IPS-18a (cell line): ENCODE data around the gene DYNC2I2.
A peak's percentile ranks its signal among the peaks of the same experiment; 100 is the strongest.
"Not testable (repeated sequence)": the region's sequence is repeated elsewhere in the genome, so short reads cannot be mapped to it uniquely, and the experiment has no call there.

Source experiments
- H3K27ac ChIP-seq: one replicate; pipeline ENCODE4 v1.5.1; 2013; ENCODE audit warnings: low read length
- H3K27me3 ChIP-seq: one replicate; pipeline ENCODE4 v1.6.1; 2013; ENCODE audit warnings: mild to moderate bottlenecking, low read length; ENCODE audit not compliant: control insufficient read depth, insufficient read depth
- H3K36me3 ChIP-seq: one replicate; pipeline ENCODE4 v1.6.1; 2013; ENCODE audit warnings: low read depth, low read length; ENCODE audit not compliant: control insufficient read depth
- H3K4me1 ChIP-seq: one replicate; pipeline ENCODE4 v1.6.1; 2013; ENCODE audit warnings: low read depth, low read length; ENCODE audit not compliant: control insufficient read depth
- H3K4me3 ChIP-seq: one replicate; pipeline ENCODE4 v1.5.1; 2013; ENCODE audit warnings: low read length
- H3K9ac ChIP-seq: one replicate; pipeline ENCODE4 v1.6.1; 2013; ENCODE audit warnings: mild to moderate bottlenecking, low read length, moderate library complexity
- H3K9me3 ChIP-seq: one replicate; pipeline ENCODE4 v1.6.1; 2013; ENCODE audit warnings: low read depth, low read length; ENCODE audit not compliant: control insufficient read depth

Gene DYNC2I2

GRCh38 chr9:128656416-128657343 is at the start of gene DYNC2I2:
Gene DYNC2I2, minus strand, starts transcription at chr9:128656847. Its CDS starts 121 bp downstream, at chr9:128656726.
- Histone ChIP-seq H3K9me3 (no peaks in the 10 kb centered on the region), H3K27ac (peak within 1 kb of the TSS; percentile 99), H3K4me1 (no peaks in the 10 kb centered on the region), H3K36me3 (no peaks in the 10 kb centered on the region), H3K4me3 (peak within 1 kb of the TSS; percentile 63), H3K27me3 (no peaks in the 10 kb centered on the region), H3K9ac (peak within 1 kb of the TSS; percentile 94)

DNA sequence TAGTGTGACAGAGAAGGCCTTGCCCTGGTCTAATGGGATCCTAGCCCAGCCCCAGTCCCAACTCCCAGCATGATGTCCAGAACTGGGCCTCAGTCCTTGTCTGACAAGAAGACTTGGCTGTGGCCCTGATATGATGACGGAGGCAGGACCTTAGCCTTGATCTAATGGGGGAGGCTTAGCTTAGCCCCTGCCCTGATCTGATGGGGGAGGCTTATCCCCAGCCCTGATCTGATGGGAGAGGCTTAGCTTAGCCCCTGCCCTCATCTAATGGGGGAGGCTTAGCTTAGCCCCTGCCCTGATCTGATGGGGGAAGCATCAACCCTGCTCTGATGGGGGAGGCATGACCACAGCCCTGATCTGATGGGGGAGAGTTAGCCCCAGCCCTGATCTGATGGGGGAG is 49.4 kb upstream of the DYNC2I2 start:
- Histone ChIP-seq H3K4me1 (no peaks in the 10 kb centered on the region), H3K9me3 (no peaks in the 10 kb centered on the region), H3K36me3 (peaks cover 5% of the 10 kb centered on the region), H3K4me3 (no peak overlapping the region), H3K27ac (no peak overlapping the region), H3K27me3 (no peaks in the 10 kb centered on the region), H3K9ac (no peak overlapping the region)

DNA sequence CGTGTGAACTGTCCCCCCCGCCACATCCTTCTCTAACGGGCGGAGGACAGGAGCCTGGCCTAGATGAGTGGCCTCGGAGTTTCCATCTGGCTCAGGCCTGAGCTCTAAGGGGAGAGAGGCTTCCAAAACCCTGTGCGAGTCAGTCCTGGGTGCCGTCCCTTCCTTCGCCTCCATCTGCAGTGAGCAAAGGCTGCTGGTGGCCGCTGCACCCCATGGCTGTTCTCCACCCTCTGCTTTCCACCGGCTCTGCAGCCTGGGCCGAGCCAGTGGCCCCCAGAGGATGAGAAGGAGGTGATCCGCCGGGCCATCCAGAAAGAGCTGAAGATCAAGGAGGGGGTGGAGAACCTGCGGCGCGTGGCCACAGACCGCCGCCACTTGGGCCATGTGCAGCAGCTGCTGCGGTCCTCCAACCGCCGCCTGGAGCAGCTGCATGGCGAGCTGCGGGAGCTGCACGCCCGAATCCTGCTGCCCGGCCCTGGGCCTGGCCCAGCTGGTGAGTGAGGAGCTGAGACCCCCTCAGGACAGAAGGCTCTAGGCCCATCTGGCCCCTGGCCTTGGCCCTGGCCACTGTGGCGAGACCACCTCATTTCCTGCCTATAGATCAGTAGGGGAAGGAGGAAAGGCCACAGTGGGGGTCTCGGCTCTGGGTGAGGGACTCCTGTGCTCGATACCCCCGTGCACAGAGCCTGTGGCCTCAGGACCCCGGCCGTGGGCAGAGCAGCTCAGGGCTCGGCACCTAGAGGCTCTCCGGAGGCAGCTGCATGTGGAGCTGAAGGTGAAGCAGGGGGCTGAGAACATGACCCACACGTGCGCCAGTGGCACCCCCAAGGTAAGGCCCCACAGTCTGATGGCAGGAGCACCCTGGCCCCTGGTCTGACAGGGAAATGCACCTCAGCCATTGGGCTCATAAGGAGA is 48.7 kb upstream of the DYNC2I2 start:
- H3K9me3 ChIP-seq: no peaks in the 10 kb centered on the region
- no peak overlapping the region for H3K27ac ChIP-seq

DNA sequence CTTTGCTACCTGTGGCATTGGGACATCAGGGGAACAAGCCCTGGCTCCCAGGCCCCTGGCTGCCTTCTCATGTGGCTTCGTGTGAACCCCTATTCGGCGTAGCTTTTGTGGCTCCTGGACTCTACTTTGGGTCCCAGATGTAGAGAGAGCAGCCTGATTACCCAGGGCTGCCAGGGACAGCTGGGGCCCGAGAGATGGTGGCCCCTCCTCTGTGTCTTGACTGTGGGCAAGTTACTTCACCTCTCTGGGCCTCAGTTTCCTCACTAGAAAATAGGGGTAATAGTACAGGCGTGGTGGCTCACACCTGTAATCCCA is 47.7 kb upstream of the DYNC2I2 start:
- no peak overlapping the region for H3K27ac ChIP-seq
- no peaks in the 10 kb centered on the region for H3K4me1 ChIP-seq
- H3K9me3 ChIP-seq: no peaks in the 10 kb centered on the region
- H3K36me3 ChIP-seq: peaks cover 5% of the 10 kb centered on the region
- H3K4me3 ChIP-seq: no peak overlapping the region
- H3K27me3 ChIP-seq: no peaks in the 10 kb centered on the region
- no peak overlapping the region for H3K9ac ChIP-seq

More for the DNA sequence above, 48.7 kb upstream of the DYNC2I2 start:
- Histone ChIP-seq H3K9ac (no peak overlapping the region), H3K4me3 (no peak overlapping the region), H3K4me1 (no peaks in the 10 kb centered on the region), H3K36me3 (peaks cover 5% of the 10 kb centered on the region), H3K27me3 (no peaks in the 10 kb centered on the region)

- Histone ChIP-seq H3K9me3 (no peaks in the 10 kb centered on the region), H3K36me3 (peaks cover 5% of the 10 kb centered on the region), H3K4me3 (peak overlapping the region; percentile 66), H3K27me3 (no peaks in the 10 kb centered on the region), H3K4me1 (no peaks in the 10 kb centered on the region), H3K27ac (no peak overlapping the region), H3K9ac (no peak overlapping the region)
Observed at GRCh38 chr9:128703616-128704355, 47.1 kb upstream of the DYNC2I2 start.

DNA sequence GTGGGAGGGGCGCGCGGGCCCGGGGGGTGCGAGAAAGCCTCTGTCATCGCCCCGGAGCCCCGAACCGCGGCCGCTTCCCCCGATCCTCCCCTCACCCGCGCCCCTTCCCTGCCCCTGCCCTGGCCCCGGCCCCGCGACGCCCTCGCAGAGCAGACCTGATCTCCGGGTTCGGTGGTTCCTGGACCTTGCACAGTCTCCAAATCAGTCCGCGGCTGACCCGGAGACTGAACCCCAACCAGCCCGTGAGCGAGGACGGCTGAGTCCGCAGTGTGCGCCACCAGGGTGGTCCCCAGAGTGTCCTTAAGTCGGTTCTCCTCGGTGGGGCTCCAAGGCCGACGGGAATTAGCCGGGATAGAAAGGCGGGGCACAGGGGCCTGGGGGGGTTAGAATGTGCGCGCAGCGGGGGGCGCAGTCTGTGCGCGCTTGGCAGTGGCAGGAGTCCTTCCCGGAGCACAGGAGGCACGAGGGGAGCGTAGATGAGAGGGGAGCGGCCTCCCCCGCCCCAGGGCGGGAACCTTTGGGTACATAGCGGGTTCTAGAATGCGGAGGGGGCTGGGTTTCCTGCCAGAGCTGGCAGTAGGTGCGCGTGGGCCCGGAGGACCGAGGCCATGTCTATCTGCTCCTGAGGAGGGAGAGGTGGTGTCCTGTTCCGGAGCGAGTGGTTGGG is 46.4 kb upstream of the DYNC2I2 start:
- H3K4me1 ChIP-seq: no peaks in the 10 kb centered on the region
- peaks cover 5% of the 10 kb centered on the region for H3K36me3 ChIP-seq
- H3K9me3 ChIP-seq: no peaks in the 10 kb centered on the region
- no peak overlapping the region for H3K27ac ChIP-seq
- H3K4me3 ChIP-seq: peak overlapping the region; percentile 66
- H3K9ac ChIP-seq: peak overlapping the region; percentile 48
- no peaks in the 10 kb centered on the region for H3K27me3 ChIP-seq

DNA sequence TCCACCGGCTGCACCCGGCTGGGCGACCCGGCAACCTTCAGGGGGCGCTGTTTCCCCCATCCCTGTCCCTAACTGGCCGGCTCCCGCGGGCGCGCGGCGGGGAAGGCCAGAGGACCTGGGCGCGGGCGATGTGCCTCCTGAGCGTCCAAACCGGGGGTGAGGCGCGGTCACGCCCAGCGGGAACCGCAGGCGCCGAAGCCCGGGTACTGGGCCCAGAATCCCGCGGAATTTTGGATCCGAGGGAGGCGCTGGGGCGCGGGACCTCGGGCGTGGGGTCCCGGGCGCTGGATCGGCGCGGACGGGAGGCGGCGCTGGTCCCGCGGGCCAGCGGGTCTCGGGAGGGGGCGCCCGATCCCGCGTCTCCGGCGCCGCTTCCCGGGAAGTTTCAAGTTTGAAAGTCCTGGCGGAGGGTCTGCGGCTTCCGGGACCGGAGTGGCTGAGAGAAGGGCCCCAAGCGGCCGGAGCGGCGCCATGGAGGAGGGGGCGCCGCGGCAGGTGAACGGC is 45.9 kb upstream of the DYNC2I2 start, which contains the start of gene PKN3:
Gene PKN3, plus strand, starts transcription at position 59 of the 504 bp plus-strand sequence. Its CDS starts 413 bp downstream, at position 472.
- Histone ChIP-seq H3K27me3 (no peaks in the 10 kb centered on the region), H3K4me1 (no peaks in the 10 kb centered on the region), H3K27ac (no peak within 1 kb of the TSS), H3K9me3 (no peaks in the 10 kb centered on the region), H3K9ac (peak within 1 kb of the TSS; percentile 48), H3K4me3 (peak within 1 kb of the TSS; percentile 66), H3K36me3 (peaks cover 5% of the 10 kb centered on the region)

DNA sequence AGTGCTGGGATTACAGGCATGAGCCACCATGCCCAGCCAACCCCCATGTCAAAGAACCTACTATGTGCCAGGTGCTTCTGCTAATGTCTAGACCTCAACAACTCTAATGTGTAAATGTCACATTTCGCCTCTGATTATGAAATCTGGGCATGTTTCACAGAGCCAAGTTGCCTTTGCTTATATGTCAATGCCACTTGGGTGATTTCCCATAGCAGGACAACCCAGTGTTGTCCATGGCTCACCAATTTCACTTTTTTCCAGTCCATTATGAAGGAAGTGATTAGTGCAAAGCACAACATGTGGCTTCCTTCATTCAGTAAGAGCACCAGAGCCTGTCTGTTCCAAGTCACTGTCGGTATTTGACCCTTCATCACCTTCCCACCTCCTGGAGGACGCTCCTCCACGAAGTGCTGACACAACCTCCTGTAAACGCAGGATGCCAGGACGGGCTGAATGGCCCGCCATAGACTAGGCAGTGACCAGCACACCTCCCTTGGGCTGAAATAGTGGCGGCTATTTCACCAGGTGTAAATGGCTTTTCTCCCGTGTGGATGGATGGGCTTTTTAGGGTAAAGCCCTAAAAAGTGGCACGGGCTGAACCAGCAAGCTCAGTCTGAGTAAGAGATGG is 44.7 kb upstream of the DYNC2I2 start:
- Histone ChIP-seq H3K4me3 (no peak overlapping the region), H3K9ac (no peak overlapping the region), H3K4me1 (no peaks in the 10 kb centered on the region), H3K36me3 (peaks cover 11% of the 10 kb centered on the region), H3K27me3 (no peaks in the 10 kb centered on the region), H3K27ac (no peak overlapping the region), H3K9me3 (no peaks in the 10 kb centered on the region)

DNA sequence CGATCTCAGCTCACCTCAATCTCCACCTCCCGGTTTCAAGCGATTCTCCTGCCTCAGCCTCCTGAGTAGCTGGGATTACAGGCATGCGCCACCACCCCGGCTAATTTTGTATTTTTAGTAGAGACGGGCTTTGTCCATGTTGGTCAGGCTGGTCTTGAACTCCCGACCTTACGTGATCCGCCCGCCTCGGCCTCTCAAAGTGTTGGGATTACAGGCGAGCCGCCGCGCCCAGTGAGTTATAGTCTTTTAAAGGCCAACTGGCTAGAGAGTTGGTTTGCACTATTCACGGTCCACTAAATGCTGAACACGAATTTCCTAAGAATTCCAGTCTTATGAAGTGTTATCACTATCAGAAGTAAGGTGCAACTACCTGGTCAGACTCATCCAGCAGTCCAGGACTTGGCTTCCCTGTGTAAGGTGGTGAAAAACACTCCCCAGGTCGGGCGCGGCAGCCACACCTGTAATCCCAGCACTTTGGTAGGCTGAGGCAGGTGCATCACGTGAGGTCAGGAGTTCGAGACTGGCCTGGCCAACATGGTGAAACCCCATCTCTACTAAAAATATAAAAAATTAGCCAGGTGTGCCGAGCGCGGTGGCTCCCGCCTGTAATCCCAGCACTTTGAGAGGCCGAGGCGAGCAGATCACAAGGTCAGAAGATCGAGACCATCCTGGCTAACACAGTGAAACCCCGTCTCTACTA is 42.6 kb upstream of the DYNC2I2 start:
- H3K27ac ChIP-seq, H3K9me3 ChIP-seq, H3K4me3 ChIP-seq, H3K27me3 ChIP-seq, H3K4me1 ChIP-seq, H3K9ac ChIP-seq: not testable (repeated sequence)
- H3K36me3 ChIP-seq: peaks cover 21% of the 10 kb centered on the region
